Heart right ventricle (tissue), 16 donors: ENCODE measurements around the gene KCNJ15. TPM values are rescaled to one million over a fixed set of nuclear protein-coding genes. Genes with fewer than 3 reads are reported as not detected.
A peak's percentile ranks its signal among the peaks of the same experiment; 100 is the strongest.

ENCODE experiments used
- ATAC-seq, 8 donors: fragments of 200-7000 bp; cut with Tn5 transposase; one replicate each; pipeline ENCODE4 v1.9.1; 2020; ENCODE audit warnings: mild to moderate bottlenecking in 8 of 8, moderate library complexity in 8 of 8, moderate number of reproducible peaks in 1 of 8
- DNase-seq, 2 donors: peaks; one replicate each; pipeline ENCODE4 v3.0.0-alpha.2; 2020
- H3K27ac ChIP-seq, 10 donors: fragments of 200-600 bp; sonication (generic) in 2 of 10; one replicate each; pipeline versions ENCODE4 v1.5.0 to v1.8.0; 2020 to 2022; ENCODE audit warnings: mild to moderate bottlenecking in 3 of 10
- H3K27me3 ChIP-seq, 7 donors: fragments of 200-600 bp; one replicate each; pipeline ENCODE4 v1.8.0; 2021 to 2022; ENCODE audit warnings: mild to moderate bottlenecking in 2 of 7
- H3K36me3 ChIP-seq, 9 donors: fragments of 200-600 bp; sonication (generic) in 1 of 9; one replicate each; pipeline versions ENCODE4 v1.5.0 to v1.8.0; 2020 to 2022; ENCODE audit warnings: mild to moderate bottlenecking in 2 of 9
- H3K4me1 ChIP-seq, 9 donors: fragments of 200-600 bp; sonication (generic) in 1 of 9; one replicate each; pipeline versions ENCODE4 v1.5.0 to v1.8.0; 2020 to 2022; ENCODE audit warnings: mild to moderate bottlenecking in 4 of 9
- H3K4me3 ChIP-seq, 10 donors: fragments of 200-600 bp; sonication (generic) in 2 of 10; one replicate each; pipeline versions ENCODE4 v1.5.0 to v1.8.0; 2020 to 2022; ENCODE audit warnings: mild to moderate bottlenecking in 7 of 10, moderate library complexity in 2 of 10
- H3K9me3 ChIP-seq, 11 donors: fragments of 200-600 bp in 10 of 11; sonication (generic) in 2 of 11; one replicate each; pipeline versions ENCODE4 v1.5.0 to v1.8.0; 2013 to 2022; ENCODE audit warnings: mild to moderate bottlenecking in 2 of 11, control low read depth in 1 of 11, moderate library complexity in 1 of 11
- WGBS, 2 donors: extraction: QIAGEN DNeasy Blood & Tissue Kit; methylation state at CpG; one replicate each; pipeline ENCODE4 v1.1.7; 2013; ENCODE audit warnings: inconsistent platforms in 1 of 2; 5-methylcytosine and 5-hydroxymethylcytosine counted together
- intact Hi-C, 10 donors: fragments of 100-400 bp; cut with DNase I; formaldehyde crosslinking; loops; one replicate each; pipeline versions ENCODE4 v1.11.1 to v1.14.2; 2022
- polyA plus RNA-seq, 2 donors: library from polyadenylated mRNA; stranded (reverse); fragments of 200-250 nt; gene quantifications; one replicate each; pipeline ENCODE4 v1.2.3, GENCODE V29; 2013
- total RNA-seq, 10 donors: library from RNA; stranded (reverse); fragmentation: NEBNext Ultra II Directional in 3 of 10; extraction: Animal tissue kit (Norgen Biotek cat#: 25700) in 3 of 10; gene quantifications; one replicate each; pipeline versions ENCODE4 v1.2.1 to v1.2.4, GENCODE V29; 2021 to 2023
- TF ChIP-seq, protein P1 (sequence below), 9 donors: fragments of 200-600 bp; sonication (generic) in 2 of 9; IDR thresholded peaks; one replicate each; pipeline versions ENCODE4 v1.5.0 to v1.8.0; 2021 to 2022; ENCODE audit warnings: antibody characterized with exemption in 9 of 9, mild to moderate bottlenecking in 5 of 9, moderate library complexity in 1 of 9
- donor health status: Arrhythmogenic right ventricular cardiomyopathy.
- donor health status: ischemic (EF 13 %, LVEDD 7.1; RV severe dilation, severe dysfunction).
- donor health status: healthy with polysubstance abuse.
- donor health status: DM: no; HTN: yes; CAD: no.
- donor health status: DM: no; HTN: no; CAD: no.
- donor health status: ischemic (EF 25% LVEDD 6.9; RV normal size, moderate dysfunction).
- donor health status: ischemic (EF 25% LVEDD 5.7; RV mildly dilated, moderate dysfunction).
- donor health status: healthy.
- donor health status: DM: yes; HTN: yes; CAD: no.
- donor health status: Ischemic cardiomyopathy.
- donor health status: ischemic (EF 35%, LVEDD 5.7; RV mildly dilated, moderate dysfunction).
- donor health status: nonischemic (EF 11% LVEDD 7.7; RV severe dilation, severe dysfunction).
- donor health status: DM: yes; HTN: yes; CAD: no.
- donor health status: PGD.
- donor health status: ischemic (EF 29% LVEDD 5.4; RV normal size, mild dysfunction).
- donor health status: nonischemic (EF 23%, LVEDD 6.1; RV moderate dilation, normal function).

KCNJ15 gene
- total and polyA plus RNA-seq, 12 donors: 0.10 to 2.1 (median 0.47) TPM; not detected in 2

DNA sequence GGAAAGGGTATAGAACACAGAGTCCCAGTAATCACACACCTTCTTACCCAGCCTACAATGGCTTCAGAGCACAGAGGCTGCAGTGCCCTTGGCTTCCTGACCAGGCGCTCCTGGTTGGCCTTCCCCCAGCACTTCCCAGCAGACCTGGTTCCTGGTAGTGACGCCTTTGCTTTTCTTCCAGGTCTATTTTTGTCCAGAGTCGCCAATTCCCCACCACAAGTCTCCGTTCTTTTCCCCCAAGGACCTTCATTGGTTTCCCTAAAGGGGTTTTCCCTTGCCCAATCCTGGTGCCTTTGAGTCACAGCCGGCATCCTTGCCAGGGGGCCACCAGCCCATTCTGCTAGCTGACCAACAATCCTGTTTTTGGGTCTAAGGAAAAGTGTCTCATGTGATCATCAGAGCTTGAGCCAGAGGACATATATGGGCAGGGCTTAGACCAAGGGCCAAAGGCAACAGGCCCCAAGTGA, 84.8 kb downstream of the KCNJ15 start:
- Histone ChIP-seq H3K27me3 (peaks cover 0 to 3% (median 0%) of the 10 kb centered on the region in 7 donors), H3K27ac (peak overlapping the region in 1 of 10 donors; percentile 49), H3K4me1 (peaks cover 0 to 5% (median 0%) of the 10 kb centered on the region in 9 donors), H3K36me3 (no peaks in the 10 kb centered on the region), H3K9me3 (no peaks in the 10 kb centered on the region), H3K4me3 (no peak overlapping the region)
- ATAC-seq (peak in 1 of 8 donors; percentile 73), DNase-seq (no peak)
- WGBS, 2 donors: 79 to 87% methylated on average over 5 of the region's 5 CpGs
- intact Hi-C loops: no loop called here
- TF ChIP-seq, protein P1, sequence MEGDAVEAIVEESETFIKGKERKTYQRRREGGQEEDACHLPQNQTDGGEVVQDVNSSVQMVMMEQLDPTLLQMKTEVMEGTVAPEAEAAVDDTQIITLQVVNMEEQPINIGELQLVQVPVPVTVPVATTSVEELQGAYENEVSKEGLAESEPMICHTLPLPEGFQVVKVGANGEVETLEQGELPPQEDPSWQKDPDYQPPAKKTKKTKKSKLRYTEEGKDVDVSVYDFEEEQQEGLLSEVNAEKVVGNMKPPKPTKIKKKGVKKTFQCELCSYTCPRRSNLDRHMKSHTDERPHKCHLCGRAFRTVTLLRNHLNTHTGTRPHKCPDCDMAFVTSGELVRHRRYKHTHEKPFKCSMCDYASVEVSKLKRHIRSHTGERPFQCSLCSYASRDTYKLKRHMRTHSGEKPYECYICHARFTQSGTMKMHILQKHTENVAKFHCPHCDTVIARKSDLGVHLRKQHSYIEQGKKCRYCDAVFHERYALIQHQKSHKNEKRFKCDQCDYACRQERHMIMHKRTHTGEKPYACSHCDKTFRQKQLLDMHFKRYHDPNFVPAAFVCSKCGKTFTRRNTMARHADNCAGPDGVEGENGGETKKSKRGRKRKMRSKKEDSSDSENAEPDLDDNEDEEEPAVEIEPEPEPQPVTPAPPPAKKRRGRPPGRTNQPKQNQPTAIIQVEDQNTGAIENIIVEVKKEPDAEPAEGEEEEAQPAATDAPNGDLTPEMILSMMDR (IDR thresholded peaks at IDR 0.05): no peak

DNA sequence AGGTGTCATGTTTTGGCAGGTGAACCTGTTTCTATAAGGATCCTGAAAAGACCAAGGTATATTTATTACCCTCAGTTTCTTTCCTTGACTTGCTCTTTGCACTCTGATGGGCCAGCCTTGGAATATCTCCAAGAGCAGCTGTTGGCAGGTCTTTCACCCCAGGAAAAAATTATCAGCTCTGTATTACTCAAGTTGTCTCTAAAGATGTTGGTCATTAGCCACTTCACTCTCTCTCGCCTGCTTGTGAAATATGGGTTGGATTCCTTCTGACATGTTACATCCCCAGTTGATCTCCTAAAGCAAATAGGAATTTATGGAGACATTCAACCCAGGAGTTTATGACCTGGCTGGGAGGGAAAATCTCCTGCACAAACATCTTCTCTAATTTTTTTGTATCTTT, 85.9 kb downstream of the KCNJ15 start:
- Histone ChIP-seq H3K27me3 (peaks cover 0 to 3% (median 0%) of the 10 kb centered on the region in 7 donors), H3K27ac (peak overlapping the region in 1 of 10 donors; percentile 13), H3K4me1 (peaks cover 0 to 5% (median 0%) of the 10 kb centered on the region in 9 donors), H3K4me3 (no peak overlapping the region), H3K36me3 (no peaks in the 10 kb centered on the region), H3K9me3 (no peaks in the 10 kb centered on the region)
- WGBS, 2 donors: 69 to 79% methylated on average over 1 of the region's 1 CpG
- DNase-seq (no peak), ATAC-seq (no peak)
- TF ChIP-seq, protein P1 (IDR thresholded peaks at IDR 0.05): no peak
- intact Hi-C loops: no loop called here

GRCh38 chr21:38343691-38344090, 86.9 kb downstream of the KCNJ15 start:
- H3K27ac ChIP-seq: peak overlapping the region in 1 of 10 donors; percentile 13
- intact Hi-C loops: no loop called here
- peak in 2 of 8 donors; percentile 6 to 17 for ATAC-seq
- DNase-seq: no peak
- H3K4me1 ChIP-seq: peaks cover 0 to 5% (median 0%) of the 10 kb centered on the region in 9 donors
- WGBS, 2 donors: 62 to 71% methylated on average over 6 of the region's 6 CpGs
- TF ChIP-seq, protein P1 (IDR thresholded peaks at IDR 0.05): no peak
- peaks cover 0 to 3% (median 0%) of the 10 kb centered on the region in 7 donors for H3K27me3 ChIP-seq
- no peaks in the 10 kb centered on the region for H3K36me3 ChIP-seq
- no peak overlapping the region for H3K4me3 ChIP-seq
- no peaks in the 10 kb centered on the region for H3K9me3 ChIP-seq

GRCh38 chr21:38346286-38346685, 89.5 kb downstream of the KCNJ15 start:
- H3K27ac ChIP-seq: no peak overlapping the region
- intact Hi-C loops: no loop called here
- 89% methylated on average over 5 of the region's 5 CpGs for WGBS, 2 donors

More at GRCh38 chr21:38346286-38346685, 89.5 kb downstream of the KCNJ15 start:
- ATAC-seq (no peak), DNase-seq (no peak)
- no peak overlapping the region for H3K4me3 ChIP-seq
- no peaks in the 10 kb centered on the region for H3K9me3 ChIP-seq
- peaks cover 0 to 18% (median 0%) of the 10 kb centered on the region in 9 donors for H3K4me1 ChIP-seq
- TF ChIP-seq, protein P1 (IDR thresholded peaks at IDR 0.05): no peak
- peaks cover 0 to 5% (median 0%) of the 10 kb centered on the region in 7 donors for H3K27me3 ChIP-seq
- no peaks in the 10 kb centered on the region for H3K36me3 ChIP-seq
